Activated gamma-delta T cell (primary cell): ENCODE data around the gene PTK6.
"Not testable (repeated sequence)": the region's sequence is repeated elsewhere in the genome, so short reads cannot be mapped to it uniquely, and the experiment has no call there.

Experiments used
- DNase-seq: peaks from one replicate; lab custom pipeline; 2025; lab: John Stamatoyannopoulos, UW

The PTK6 gene

DNA sequence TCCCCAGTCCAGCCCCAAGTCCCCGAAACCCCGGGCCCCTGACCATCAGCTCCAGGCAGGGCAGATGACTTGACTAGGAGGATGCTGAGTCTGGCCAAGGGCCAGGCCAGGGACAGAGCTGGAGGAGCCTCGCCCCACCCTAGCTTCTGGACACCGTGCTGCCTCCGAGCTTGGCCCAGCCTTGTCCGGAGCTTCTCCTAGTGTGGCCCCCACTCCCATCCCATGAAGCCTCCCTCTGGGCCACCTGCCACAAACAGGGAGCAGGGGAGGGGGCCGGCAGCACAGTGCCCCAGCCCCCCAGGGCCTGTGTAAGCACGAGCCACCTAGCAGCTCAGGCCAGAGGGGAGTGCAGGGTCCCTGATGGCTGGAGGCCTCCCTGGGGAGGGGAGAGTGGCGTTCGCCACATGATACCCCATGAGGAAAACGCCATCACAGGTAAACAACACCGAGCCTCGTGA lies 43.6 kb downstream of the PTK6 start:
- no peak for DNase-seq

DNA sequence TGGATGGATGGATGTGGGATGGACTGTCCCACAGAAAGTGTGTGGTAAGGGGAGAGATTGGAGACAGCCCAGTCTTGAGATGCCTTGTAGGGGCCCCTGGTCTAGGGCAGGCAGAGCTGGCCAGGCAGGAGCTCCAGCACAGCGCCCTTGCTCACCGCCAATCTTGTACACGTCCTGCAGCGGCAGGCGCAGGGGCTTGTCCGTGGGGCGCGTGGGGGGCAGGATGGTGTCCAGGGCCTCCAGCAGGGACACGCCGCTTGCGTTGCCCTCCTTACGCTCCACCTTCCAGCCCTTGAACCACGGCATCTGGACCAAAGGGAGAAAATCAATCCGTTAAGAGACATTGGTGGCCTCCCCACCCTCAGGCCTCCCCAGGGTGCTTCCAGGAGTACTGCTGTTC lies 44.2 kb downstream of the PTK6 start:
- DNase-seq: no peak

DNA sequence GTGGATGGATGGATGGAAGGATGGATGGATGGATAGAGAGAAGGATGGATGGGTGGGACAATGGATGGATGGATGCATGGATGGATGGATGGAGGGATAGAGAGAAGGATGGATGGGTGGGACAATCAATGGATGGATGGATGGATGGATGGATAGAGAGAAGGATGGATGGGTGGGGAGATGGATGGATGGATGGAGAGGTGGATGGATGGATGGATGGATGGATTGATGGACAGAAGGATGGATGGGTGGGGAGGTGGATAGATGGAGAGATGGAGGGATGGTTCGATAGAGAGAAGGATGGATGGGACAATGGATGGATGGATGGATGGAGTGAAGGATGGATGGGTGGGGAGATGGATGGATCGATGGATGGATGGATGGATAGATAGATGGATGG lies 44.7 kb downstream of the PTK6 start:
- DNase-seq: no peak

DNA sequence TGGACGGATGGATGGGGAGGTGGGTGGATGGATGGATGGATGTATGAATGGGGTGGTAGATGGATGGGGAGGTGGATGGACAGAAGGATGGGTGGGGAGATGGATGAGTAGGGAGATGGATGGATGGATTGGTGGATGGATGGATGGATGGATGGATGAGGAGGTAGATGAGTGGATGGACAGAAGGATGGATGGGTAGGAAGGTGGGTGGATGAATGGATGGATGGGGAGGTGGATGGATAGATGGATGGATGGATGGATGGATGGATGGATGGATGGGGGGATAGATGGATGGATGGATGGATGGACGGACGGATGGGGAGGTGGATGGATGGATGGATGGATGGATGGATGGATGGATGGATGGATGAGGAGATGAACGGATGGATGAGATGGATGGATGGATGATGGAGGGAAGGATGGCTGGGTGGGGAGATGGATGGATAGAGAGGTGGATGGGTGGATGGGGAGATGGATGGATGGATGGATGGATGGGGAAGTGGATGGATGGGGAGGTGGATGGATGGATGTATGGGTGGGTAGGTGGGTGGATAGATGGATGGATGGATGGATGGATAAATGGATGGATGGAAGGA lies 45.4 kb downstream of the PTK6 start:
- no peak for DNase-seq

DNA sequence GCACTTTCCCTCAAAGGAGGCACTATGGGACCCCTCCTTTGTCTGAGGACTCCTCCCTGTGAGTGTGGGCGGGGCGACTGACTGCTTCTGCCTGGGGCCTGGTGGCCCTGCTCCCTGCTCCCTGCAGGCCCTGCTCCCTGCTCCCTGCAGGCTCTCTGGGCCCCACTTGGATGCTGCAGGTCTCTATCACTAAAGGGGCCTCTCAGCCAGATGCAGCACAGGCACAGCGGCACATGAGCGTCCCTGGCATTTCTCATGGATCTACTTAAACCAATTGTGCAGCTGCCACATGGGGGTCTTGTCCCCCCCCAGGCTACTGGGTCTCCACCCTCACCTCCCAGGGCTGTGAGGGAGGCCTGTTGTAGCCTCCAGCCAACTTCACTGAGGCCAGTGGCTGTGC lies 46.1 kb downstream of the PTK6 start:
- DNase-seq: no peak

DNA sequence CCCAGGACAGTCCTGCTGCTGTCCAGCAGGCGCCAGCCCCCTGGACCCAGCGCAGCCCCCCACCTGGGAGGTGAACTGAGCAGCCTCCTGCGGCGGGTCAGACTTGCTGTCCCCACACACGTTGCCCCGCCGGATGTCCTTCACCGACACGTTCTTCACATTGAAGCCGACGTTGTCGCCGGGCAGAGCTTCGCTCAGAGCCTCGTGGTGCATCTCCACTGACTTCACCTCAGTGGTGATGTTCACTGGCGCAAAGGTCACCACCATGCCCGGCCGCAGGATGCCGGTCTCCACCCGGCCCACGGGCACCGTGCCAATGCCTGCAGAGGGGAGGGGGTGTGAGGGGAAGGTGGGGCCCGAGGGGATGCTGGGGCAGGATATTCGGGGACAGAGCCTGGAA lies 46.8 kb downstream of the PTK6 start:
- DNase-seq: no peak

DNA sequence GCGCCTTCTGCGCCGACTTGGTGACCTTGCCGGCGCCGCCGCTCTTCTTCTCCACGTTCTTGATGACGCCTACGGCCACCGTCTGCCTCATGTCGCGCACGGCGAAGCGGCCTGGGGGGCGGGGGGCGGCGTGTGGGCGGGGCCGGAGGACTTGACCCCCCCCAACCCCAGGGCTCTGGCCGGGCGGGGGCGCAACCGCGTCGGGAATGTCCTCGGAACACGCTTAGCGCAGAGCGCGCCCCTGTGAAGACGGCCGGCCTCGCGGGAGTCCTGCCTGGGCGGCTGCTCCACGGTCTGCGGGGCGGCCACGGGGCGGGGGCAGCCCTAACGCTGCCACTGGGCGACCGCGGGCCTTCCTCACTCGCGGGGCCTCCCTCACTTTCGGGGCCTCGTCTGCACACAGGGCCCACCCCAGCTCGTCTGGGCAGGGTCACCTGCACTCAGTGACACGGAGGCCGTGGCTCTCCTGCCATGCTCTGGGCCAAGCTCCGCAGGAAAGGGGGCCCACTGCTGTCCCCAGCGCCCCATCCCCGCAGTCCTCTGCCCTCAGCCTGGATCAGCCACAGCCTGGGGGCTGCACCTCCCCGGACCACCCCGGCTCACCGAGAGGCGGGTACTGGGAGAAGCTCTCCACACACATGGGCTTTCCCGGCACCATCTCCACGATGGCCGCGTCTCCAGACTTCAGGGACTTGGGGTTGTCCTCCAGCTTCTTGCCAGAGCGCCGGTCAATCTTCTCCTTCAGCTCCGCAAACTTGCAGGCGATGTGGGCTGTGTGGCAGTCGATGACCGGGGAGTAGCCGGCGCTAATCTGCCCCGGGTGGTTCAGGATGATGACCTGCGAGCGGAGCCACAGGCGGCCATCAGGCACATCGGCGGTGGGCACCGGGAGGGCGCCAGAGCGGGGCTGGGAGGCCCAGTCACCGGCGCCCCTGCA lies 48.6 kb downstream of the PTK6 start:
- no peak for DNase-seq

- DNase-seq: no peak
Measured at GRCh38 chr20:63487781-63488241, 49.4 kb downstream of the PTK6 start.

DNA sequence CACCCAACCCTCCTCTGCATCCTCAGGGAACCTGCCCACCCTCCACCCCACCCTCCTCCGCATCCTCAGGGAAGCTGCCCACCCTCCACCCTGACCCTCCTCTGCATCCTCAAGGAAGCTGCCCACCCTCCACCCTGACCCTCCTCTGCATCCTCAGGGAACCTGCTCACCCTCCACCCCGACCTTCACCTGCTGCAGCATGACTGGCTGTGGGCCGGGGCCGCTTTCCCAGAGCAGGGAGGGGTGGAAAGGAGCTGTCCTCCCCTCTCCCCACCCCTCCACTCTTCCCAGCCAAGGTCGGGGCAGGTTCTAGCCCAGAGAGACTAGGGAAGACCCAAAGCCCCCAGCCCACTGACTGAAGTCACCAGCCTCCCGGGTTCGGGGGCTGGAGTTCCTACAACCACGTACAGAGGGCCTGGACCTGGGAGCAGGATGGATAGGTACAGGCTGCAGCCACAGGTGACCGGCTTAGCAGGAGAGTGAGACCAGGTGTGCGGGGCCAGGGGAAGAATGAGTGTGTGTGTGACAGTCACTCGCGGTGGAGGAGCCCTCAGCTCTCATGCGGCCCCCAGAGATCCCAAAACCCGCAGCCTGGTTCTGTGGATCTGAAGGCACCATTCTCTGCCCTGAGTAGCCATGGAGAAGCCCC lies 49.9 kb downstream of the PTK6 start:
- DNase-seq: no peak

- DNase-seq: no peak
Measured at GRCh38 chr20:63486300-63486855, 50.8 kb downstream of the PTK6 start.

GRCh38 chr20:63484651-63485403 lies 52.3 kb downstream of the PTK6 start:
- DNase-seq: no peak

DNA sequence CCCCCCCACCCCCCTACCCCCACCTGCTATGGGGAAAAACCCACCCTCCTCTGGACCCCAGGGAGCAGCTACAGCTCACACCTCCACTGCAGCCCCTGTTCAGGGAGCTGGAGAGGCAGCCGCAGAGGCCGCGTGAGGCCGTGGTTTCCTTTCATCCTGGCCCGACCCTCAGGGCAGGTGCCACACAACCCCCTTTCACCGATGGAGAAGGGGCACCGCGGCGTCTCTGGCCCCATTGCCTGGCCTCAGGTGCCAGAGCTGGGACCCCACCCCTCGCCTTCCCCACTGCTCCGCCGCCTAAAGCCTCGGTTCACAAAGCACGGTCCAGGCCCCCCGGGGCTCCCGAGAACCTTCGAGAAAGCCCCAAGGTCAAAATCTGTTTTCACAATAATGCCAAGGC lies 52.9 kb downstream of the PTK6 start:
- DNase-seq: no peak

- DNase-seq: no peak
Measured at GRCh38 chr20:63483834-63484233, 53.3 kb downstream of the PTK6 start.

- DNase-seq: no peak
Measured at GRCh38 chr20:63482021-63482587, 55.1 kb downstream of the PTK6 start.

GRCh38 chr20:63481503-63481902 lies 55.7 kb downstream of the PTK6 start:
- no peak for DNase-seq

- DNase-seq: not testable (repeated sequence)
Measured at GRCh38 chr20:63479695-63480419, 57.3 kb downstream of the PTK6 start.

- DNase-seq: no peak
Measured at GRCh38 chr20:63478346-63479302, 58.6 kb downstream of the PTK6 start.
